A673 (cell line): ENCODE results near the gene HLCS. TPM values are rescaled to one million over a fixed set of nuclear protein-coding genes. Genes with fewer than 3 reads are reported as not detected.
"Not testable (repeated sequence)": the region's sequence is repeated elsewhere in the genome, so short reads cannot be mapped to it uniquely, and the experiment has no call there.

Experiments used
- BruUV-seq: library from RNA; stranded (reverse); fragments of 400-500 nt; replicated peaks from 2 replicates; lab custom pipeline; 2021; lab: Mats Ljungman, UMichigan
- CTCF ChIA-PET: fragments of 300-600 bp; sonication (Branson Sonifier 250); formaldehyde crosslinking; loops from one replicate; lab custom pipeline; 2022; ENCODE audit warnings: antibody characterized with exemption; lab: Charles Lee
- POLR2A ChIA-PET: fragments of 300-600 bp; sonication (Branson Sonifier 250); formaldehyde crosslinking; loops from one replicate; lab custom pipeline; 2022; ENCODE audit warnings: antibody characterized with exemption; ENCODE audit not compliant: low non-redundant PET; lab: Charles Lee
- DNase-seq: peaks from one replicate; pipeline ENCODE4 v3.0.0-alpha.2; 2015; ENCODE audit warnings: low spot score
- H3K27ac ChIP-seq: fragments of 200-600 bp; sonication (generic); 2 replicates; pipeline ENCODE4 v1.5.1; 2016; ENCODE audit warnings: mixed run types, low read depth, mild to moderate bottlenecking, mixed read lengths, antibody characterized with exemption, low read length; ENCODE audit not compliant: poor library complexity, severe bottlenecking
- H3K27me3 ChIP-seq: fragments of 200-600 bp; sonication (generic); replicated peaks from 2 replicates; pipeline ENCODE4 v1.6.1; 2017; ENCODE audit warnings: mixed run types, low read depth, mild to moderate bottlenecking, mixed read lengths, antibody characterized with exemption, low read length; ENCODE audit not compliant: insufficient read depth, poor library complexity
- H3K36me3 ChIP-seq: fragments of 200-600 bp; sonication (generic); 2 replicates; pipeline ENCODE4 v1.6.1; 2016; ENCODE audit warnings: mixed run types, mild to moderate bottlenecking, mixed read lengths, antibody characterized with exemption, low read length; ENCODE audit not compliant: insufficient read depth, poor library complexity, severe bottlenecking
- H3K4me1 ChIP-seq: fragments of 200-600 bp; sonication (generic); 2 replicates; pipeline ENCODE4 v1.6.1; 2017; ENCODE audit warnings: mixed run types, mild to moderate bottlenecking, mixed read lengths, antibody characterized with exemption, low read length; ENCODE audit not compliant: insufficient read depth, poor library complexity, severe bottlenecking
- H3K4me3 ChIP-seq: fragments of 200-600 bp; sonication (generic); 2 replicates; pipeline ENCODE4 v1.5.1; 2016; ENCODE audit warnings: low read depth, mixed run types, mild to moderate bottlenecking, mixed read lengths, low read length; ENCODE audit not compliant: poor library complexity, severe bottlenecking
- H3K9me3 ChIP-seq: fragments of 200-600 bp; sonication (generic); 2 replicates; pipeline ENCODE4 v1.6.1; 2016; ENCODE audit warnings: mixed run types, low read depth, mild to moderate bottlenecking, mixed read lengths, antibody characterized with exemption, low read length; ENCODE audit not compliant: poor library complexity, severe bottlenecking
- CTCF ChIP-seq: fragments of 300-800, 200-600 bp; sonication (generic); conservative IDR thresholded peaks from 2 replicates; pipeline ENCODE4 v1.5.1; 2017; ENCODE audit warnings: low read depth, mild to moderate bottlenecking, antibody characterized with exemption, low read length, moderate library complexity, mixed read lengths
- EZH2 ChIP-seq: fragments of 200-600 bp; sonication (generic); IDR thresholded peaks from 2 replicates; pipeline ENCODE4 v1.6.1; 2017; ENCODE audit warnings: borderline replicate concordance, low read depth, mild to moderate bottlenecking, mixed read lengths, antibody characterized with exemption, low read length; ENCODE audit not compliant: poor library complexity, severe bottlenecking
- intact Hi-C: fragments of 100-400 bp; cut with micrococcal nuclease; formaldehyde crosslinking; loops from one replicate; pipeline ENCODE4 v1.10.0; 2022; ENCODE audit not compliant: unreplicated experiment
- total RNA-seq: library from RNA; stranded (reverse); gene quantifications from 2 replicates; pipeline ENCODE4 v1.2.3, GENCODE V29; 2021

HLCS gene
- total RNA-seq, 1 experiment from 2014 or later, result 15.3 TPM

GRCh38 chr21:36989699-36990507 is 23.4 kb upstream of the HLCS start:
- TF ChIP-seq CTCF, result peak; percentile 66
- TF ChIP-seq EZH2, result no peak
- no TSS peak for BruUV-seq
- H3K9me3 ChIP-seq, result no peaks in the 10 kb centered on the region
- H3K27ac ChIP-seq, result peak overlapping the region; percentile 92
- no peaks in the 10 kb centered on the region for H3K36me3 ChIP-seq
- intact Hi-C loops, result no loop called here
- POLR2A ChIA-PET, result interaction anchor here (0.6 kb wide), 1 partner anchor 13 kb away, joined by 8 read pairs; no protein-coding TSS in a partner anchor
- H3K4me3 ChIP-seq, result peak overlapping the region; percentile 60
- peaks cover 8% of the 10 kb centered on the region for H3K4me1 ChIP-seq
- no peaks in the 10 kb centered on the region for H3K27me3 ChIP-seq
- DNase-seq, result peak; percentile 95
- CTCF ChIA-PET, result interaction anchor here (0.6 to 1.2 kb wide), 4 partner anchors 13 to 349 kb away, joined by 3 to 5 read pairs (median 4); no protein-coding TSS in a partner anchor

- DNase-seq, H3K27me3 ChIP-seq, H3K4me1 ChIP-seq, H3K9me3 ChIP-seq, intact Hi-C loops, POLR2A ChIA-PET, H3K36me3 ChIP-seq: not testable (repeated sequence)
- BruUV-seq, result TSS peak; percentile 52
- Histone ChIP-seq H3K4me3 (peak overlapping the region; percentile 60), H3K27ac (peak overlapping the region; percentile 92)
- CTCF ChIA-PET, result interaction anchor here (0.6 to 1.2 kb wide), 4 partner anchors 12 to 348 kb away, joined by 3 to 5 read pairs (median 4); no protein-coding TSS in a partner anchor
Observed at GRCh38 chr21:36989199-36989698, 22.8 kb upstream of the HLCS start.

GRCh38 chr21:36988536-36988935 is 22.1 kb upstream of the HLCS start:
- TF ChIP-seq CTCF (no peak), EZH2 (no peak)
- peaks cover 8% of the 10 kb centered on the region for H3K4me1 ChIP-seq
- no peak for DNase-seq
- intact Hi-C loops, result no loop called here
- no peaks in the 10 kb centered on the region for H3K27me3 ChIP-seq
- H3K27ac ChIP-seq, result no peak overlapping the region
- CTCF ChIA-PET, result interaction anchor here (1.2 kb wide), 1 partner anchor 19 kb away, joined by 4 read pairs; no protein-coding TSS in a partner anchor
- BruUV-seq, result no TSS peak
- H3K36me3 ChIP-seq, result no peaks in the 10 kb centered on the region
- H3K4me3 ChIP-seq, result no peak overlapping the region
- POLR2A ChIA-PET, result no interaction called here
- H3K9me3 ChIP-seq, result no peaks in the 10 kb centered on the region
